ENCODE results near the gene UBN1. TPM values are rescaled to one million over a fixed set of nuclear protein-coding genes. Genes with fewer than 3 reads are reported as not detected.

The UBN1 gene
- total RNA-seq, 1 experiment from 2014 or later = 33.3 TPM

GRCh38 chr16:4913774-4914525 is 66.7 kb downstream of the UBN1 start:
- POLR2A ChIA-PET = interaction anchor here (0.7 to 4.0 kb wide), 3 partner anchors 10 to 22 kb away, joined by 3 to 23 read pairs (median 5); partner anchors contain the start of gene PPL
- Mint-ChIP-seq H3K4me1 (ENCODE audit: insufficient read depth, unreplicated experiment) (peaks cover 18% of the 10 kb centered on the region), H3K36me3 (ENCODE audit: insufficient read depth, unreplicated experiment) (peaks cover 50% of the 10 kb centered on the region), H3K9me3 (ENCODE audit: unreplicated experiment) (no peaks in the 10 kb centered on the region), H3K27me3 (ENCODE audit: insufficient read depth, unreplicated experiment) (no peaks in the 10 kb centered on the region), H3K27ac (ENCODE audit: low read depth, unreplicated experiment) (peak overlapping the region; percentile 49), H3K4me3 (ENCODE audit: unreplicated experiment) (no peak overlapping the region)
- intact Hi-C loops (cut with micrococcal nuclease) = no loop called here
- no peak for DNase-seq (ENCODE audit: unreplicated experiment)
- no TSS peak for BruUV-seq (replicated peaks)
- CTCF ChIA-PET = interaction anchor here (0.7 to 2.3 kb wide), 2 partner anchors 17 to 42 kb away, joined by 4 to 9 read pairs; no protein-coding TSS in a partner anchor
- no peak for TF ChIP-seq CTCF (IDR thresholded peaks at IDR 0.05; ENCODE audit: unreplicated experiment)

GRCh38 chr16:4914528-4915225 is 67.4 kb downstream of the UBN1 start:
- H3K4me3 Mint-ChIP-seq (ENCODE audit: unreplicated experiment) = no peak overlapping the region
- no TSS peak for BruUV-seq (replicated peaks)
- no peak for TF ChIP-seq CTCF (IDR thresholded peaks at IDR 0.05; ENCODE audit: unreplicated experiment)
- no peak for DNase-seq (ENCODE audit: unreplicated experiment)
- H3K27me3 Mint-ChIP-seq (ENCODE audit: insufficient read depth, unreplicated experiment) = no peaks in the 10 kb centered on the region
- H3K36me3 Mint-ChIP-seq (ENCODE audit: insufficient read depth, unreplicated experiment) = peaks cover 49% of the 10 kb centered on the region
- POLR2A ChIA-PET = interaction anchor here (0.6 to 0.9 kb wide), 3 partner anchors 30 to 700 kb away, joined by 3 read pairs; no protein-coding TSS in a partner anchor
- intact Hi-C loops (cut with micrococcal nuclease) = no loop called here
- no peaks in the 10 kb centered on the region for H3K9me3 Mint-ChIP-seq (ENCODE audit: unreplicated experiment)
- peaks cover 18% of the 10 kb centered on the region for H3K4me1 Mint-ChIP-seq (ENCODE audit: insufficient read depth, unreplicated experiment)
- H3K27ac Mint-ChIP-seq (ENCODE audit: low read depth, unreplicated experiment) = no peak overlapping the region
- CTCF ChIA-PET = interaction anchor here (0.6 to 1.3 kb wide), 3 partner anchors 21 to 208 kb away, joined by 3 to 4 read pairs (median 3); no protein-coding TSS in a partner anchor

- no peaks in the 10 kb centered on the region for H3K27me3 Mint-ChIP-seq (ENCODE audit: insufficient read depth, unreplicated experiment)
- ChIA-PET CTCF (interaction anchor here (1.3 kb wide), 1 partner anchor 20 kb away, joined by 3 read pairs; no protein-coding TSS in a partner anchor), POLR2A (interaction anchor here (0.6 to 0.9 kb wide), 5 partner anchors 30 to 700 kb away, joined by 3 to 5 read pairs (median 3); no protein-coding TSS in a partner anchor)
- H3K4me3 Mint-ChIP-seq (ENCODE audit: unreplicated experiment) = no peak overlapping the region
- H3K4me1 Mint-ChIP-seq (ENCODE audit: insufficient read depth, unreplicated experiment) = peaks cover 23% of the 10 kb centered on the region
- no TSS peak for BruUV-seq (replicated peaks)
- DNase-seq (ENCODE audit: unreplicated experiment) = peak; percentile 34
- no peak overlapping the region for H3K27ac Mint-ChIP-seq (ENCODE audit: low read depth, unreplicated experiment)
- H3K36me3 Mint-ChIP-seq (ENCODE audit: insufficient read depth, unreplicated experiment) = peaks cover 44% of the 10 kb centered on the region
- no peaks in the 10 kb centered on the region for H3K9me3 Mint-ChIP-seq (ENCODE audit: unreplicated experiment)
- intact Hi-C loops (cut with micrococcal nuclease) = no loop called here
- no peak for TF ChIP-seq CTCF (IDR thresholded peaks at IDR 0.05; ENCODE audit: unreplicated experiment)
Observed at GRCh38 chr16:4915226-4915761, 68.0 kb downstream of the UBN1 start.

- ChIA-PET CTCF (interaction anchor here (1.0 to 2.5 kb wide), 5 partner anchors 13 to 40 kb away, joined by 4 to 10 read pairs (median 5); partner anchors contain the start of gene PPL), POLR2A (interaction anchor here (0.7 to 1.9 kb wide), 4 partner anchors 10 to 28 kb away, joined by 3 to 6 read pairs (median 4); no protein-coding TSS in a partner anchor)
- no peak for TF ChIP-seq CTCF (IDR thresholded peaks at IDR 0.05; ENCODE audit: unreplicated experiment)
- Mint-ChIP-seq H3K27ac (ENCODE audit: low read depth, unreplicated experiment) (peak overlapping the region; percentile 57), H3K4me1 (ENCODE audit: insufficient read depth, unreplicated experiment) (peaks cover 16% of the 10 kb centered on the region), H3K36me3 (ENCODE audit: insufficient read depth, unreplicated experiment) (peaks cover 38% of the 10 kb centered on the region), H3K27me3 (ENCODE audit: insufficient read depth, unreplicated experiment) (no peaks in the 10 kb centered on the region), H3K4me3 (ENCODE audit: unreplicated experiment) (no peak overlapping the region), H3K9me3 (ENCODE audit: unreplicated experiment) (no peaks in the 10 kb centered on the region)
- intact Hi-C loops (cut with micrococcal nuclease) = no loop called here
- DNase-seq (ENCODE audit: unreplicated experiment) = no peak
- BruUV-seq (replicated peaks) = no TSS peak
Observed at GRCh38 chr16:4917117-4917516, 69.8 kb downstream of the UBN1 start.

Data from MCF 10A (cell line).